GM12891 (cell line): ENCODE data around the gene FCN1.

Experiments
- DNase-seq: peaks from one replicate; pipeline ENCODE4 v3.0.0; 2011; ENCODE audit warnings: low spot score; ENCODE audit not compliant: insufficient read length
- FAIRE-seq: peaks from 2 replicates; lab custom pipeline; 2011; peaks lifted over from hg19 to GRCh38; lab: Jason Lieb, UNC
- PAX5 ChIP-seq: IDR thresholded peaks from 2 replicates; pipeline ENCODE4 v1.6.1; 2011; ENCODE audit warnings: low read length, moderate library complexity, mild to moderate bottlenecking; ENCODE audit not compliant: insufficient read depth, severe bottlenecking
- POLR2A ChIP-seq: IDR thresholded peaks from 2 replicates; pipeline ENCODE4 v1.6.1; 2011; ENCODE audit warnings: low read depth, low read length, control low read depth
- POLR2AphosphoS5 ChIP-seq: IDR thresholded peaks from 2 replicates; pipeline ENCODE4 v1.6.1; 2011; ENCODE audit warnings: low read depth, low read length, control low read depth
- POU2F2 ChIP-seq: IDR thresholded peaks from 2 replicates; pipeline ENCODE4 v1.6.1; 2011; ENCODE audit warnings: low read depth, mild to moderate bottlenecking, control low read depth, low read length, moderate library complexity
- SPI1 ChIP-seq: IDR thresholded peaks from 2 replicates; pipeline ENCODE4 v1.6.1; 2011; ENCODE audit warnings: low read depth, low read length, control low read depth
- TAF1 ChIP-seq: IDR thresholded peaks from 2 replicates; pipeline ENCODE4 v1.6.1; 2011; ENCODE audit warnings: low read depth, low read length, control low read depth

The FCN1 gene

DNA sequence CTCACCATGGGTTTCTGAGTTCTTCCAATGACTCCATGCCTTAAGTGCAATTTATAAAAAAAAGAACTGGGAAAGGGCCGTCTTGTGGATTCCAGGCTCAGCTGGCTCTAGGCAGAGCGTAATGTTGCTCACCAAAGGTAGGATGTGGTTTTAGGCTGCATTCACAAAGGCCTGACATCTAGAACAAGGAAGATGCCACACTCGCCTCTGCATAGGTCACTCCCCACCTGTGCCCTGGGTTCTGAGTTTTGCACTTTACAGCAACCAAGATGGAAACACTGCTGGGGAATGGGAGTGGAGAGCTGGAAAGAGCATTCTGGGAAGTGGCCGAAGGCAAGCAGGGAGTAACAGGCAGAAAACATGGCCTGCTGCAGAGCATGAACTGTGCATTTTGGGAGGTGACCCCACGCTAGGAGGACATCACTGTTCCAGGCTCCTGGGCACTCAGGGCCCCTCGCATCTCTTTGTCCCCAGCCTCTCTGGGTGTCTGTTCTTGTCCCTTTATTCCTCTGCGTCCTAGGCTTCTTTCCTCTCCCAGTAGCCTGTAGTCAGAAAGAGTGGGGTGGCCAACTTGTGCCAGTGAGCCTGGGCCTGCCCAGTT lies 24.8 kb downstream of the FCN1 start:
- DNase-seq (no peak), FAIRE-seq (no peak)
- no peak for TF ChIP-seq POU2F2
- TF ChIP-seq PAX5, result no peak
- TF ChIP-seq POLR2AphosphoS5, result no peak
- no peak for TF ChIP-seq SPI1
- TF ChIP-seq TAF1, result no peak
- TF ChIP-seq POLR2A, result no peak

GRCh38 chr9:134892221-134892620 lies 25.5 kb downstream of the FCN1 start:
- no peak for DNase-seq
- FAIRE-seq, result no peak
- no peak for TF ChIP-seq PAX5
- TF ChIP-seq TAF1, result no peak
- no peak for TF ChIP-seq POLR2AphosphoS5
- TF ChIP-seq POLR2A, result no peak
- no peak for TF ChIP-seq SPI1
- TF ChIP-seq POU2F2, result no peak

DNA sequence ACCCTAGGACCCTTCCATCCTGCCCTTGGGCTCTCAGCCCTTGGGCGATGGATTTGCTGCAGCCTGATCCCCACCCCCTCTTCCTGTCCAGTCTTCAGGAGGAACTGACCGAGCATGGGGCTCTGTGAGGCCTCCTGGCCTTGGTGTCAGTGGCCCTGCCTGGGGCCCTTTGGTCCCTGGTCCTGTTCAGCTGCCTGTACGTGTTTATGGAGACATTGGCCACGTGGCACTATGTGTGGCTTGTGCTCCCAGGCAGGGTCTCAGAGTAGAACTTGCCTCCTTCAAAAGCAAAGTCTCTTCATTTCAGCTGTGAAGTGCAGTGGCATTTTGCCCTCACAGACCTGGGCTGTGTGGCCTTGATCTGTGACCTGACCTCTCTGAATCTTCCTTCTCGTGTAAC lies 26.0 kb downstream of the FCN1 start:
- no peak for DNase-seq
- TF ChIP-seq POLR2A (no peak), SPI1 (no peak), POLR2AphosphoS5 (no peak), PAX5 (no peak), POU2F2 (no peak), TAF1 (no peak)
- FAIRE-seq, result no peak

GRCh38 chr9:134891053-134891452 lies 26.7 kb downstream of the FCN1 start:
- DNase-seq (no peak), FAIRE-seq (no peak)
- TF ChIP-seq POU2F2 (no peak), PAX5 (no peak), TAF1 (no peak)

DNA sequence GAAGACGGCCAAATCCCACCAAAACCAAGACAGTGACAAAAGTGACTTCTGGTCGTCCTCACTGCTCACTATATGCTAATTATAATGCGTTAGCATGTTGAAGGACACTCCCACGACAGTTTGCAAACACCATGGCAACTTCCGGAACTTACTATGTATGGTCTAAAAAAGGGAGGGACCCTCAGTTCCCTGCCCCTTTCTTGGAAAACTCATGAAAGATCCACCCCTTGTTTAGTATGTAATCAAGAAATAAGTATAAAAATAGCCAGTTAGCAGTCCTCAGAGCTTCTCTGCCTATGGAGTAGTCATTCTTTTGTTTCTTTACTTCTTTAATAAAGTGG lies 27.6 kb downstream of the FCN1 start:
- TF ChIP-seq PAX5 (no peak), SPI1 (no peak), POLR2AphosphoS5 (no peak), TAF1 (no peak), POLR2A (no peak), POU2F2 (no peak)
- FAIRE-seq (no peak), DNase-seq (no peak)

GRCh38 chr9:134889386-134890154 lies 28.1 kb downstream of the FCN1 start:
- no peak for DNase-seq
- TF ChIP-seq POLR2AphosphoS5 (no peak), PAX5 (no peak)
- peak; percentile 69 for FAIRE-seq

DNA sequence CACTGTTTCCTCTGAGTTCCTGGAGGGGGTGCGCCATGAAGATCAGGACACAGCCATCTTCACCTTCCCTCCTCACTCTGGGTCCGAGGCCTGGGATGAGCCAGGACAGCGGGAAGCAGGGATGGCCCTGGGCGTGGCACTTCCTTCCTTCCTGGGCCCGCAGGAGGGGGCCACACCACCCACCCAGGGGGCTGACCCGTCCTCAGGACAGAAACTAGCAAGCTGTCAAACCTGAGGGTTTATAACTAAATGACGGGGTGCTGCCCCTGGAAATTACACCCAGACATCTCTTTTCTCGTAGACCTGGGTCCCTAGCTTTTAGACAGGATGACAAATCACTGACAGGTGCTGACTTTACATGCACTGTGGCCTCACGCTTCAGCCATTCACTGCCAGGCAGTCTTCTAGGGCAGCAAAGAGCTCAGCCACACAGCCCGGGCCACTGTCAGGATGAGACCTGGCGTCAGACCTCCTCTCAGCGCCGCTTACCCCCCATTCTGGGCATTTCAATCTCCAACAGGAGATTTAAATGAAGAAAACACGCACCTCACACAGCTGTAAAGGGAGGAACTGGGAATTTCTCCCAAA lies 29.0 kb downstream of the FCN1 start:
- TF ChIP-seq POU2F2 (no peak), POLR2A (no peak), TAF1 (no peak), PAX5 (no peak), SPI1 (no peak), POLR2AphosphoS5 (no peak)
- DNase-seq (no peak), FAIRE-seq (peak; percentile 41)

- FAIRE-seq, result peak; percentile 38
- no peak for DNase-seq
- TF ChIP-seq TAF1 (no peak), PAX5 (no peak), POLR2AphosphoS5 (no peak)
These were observed 29.8 kb downstream of the FCN1 start for GRCh38 chr9:134887686-134888602.

DNA sequence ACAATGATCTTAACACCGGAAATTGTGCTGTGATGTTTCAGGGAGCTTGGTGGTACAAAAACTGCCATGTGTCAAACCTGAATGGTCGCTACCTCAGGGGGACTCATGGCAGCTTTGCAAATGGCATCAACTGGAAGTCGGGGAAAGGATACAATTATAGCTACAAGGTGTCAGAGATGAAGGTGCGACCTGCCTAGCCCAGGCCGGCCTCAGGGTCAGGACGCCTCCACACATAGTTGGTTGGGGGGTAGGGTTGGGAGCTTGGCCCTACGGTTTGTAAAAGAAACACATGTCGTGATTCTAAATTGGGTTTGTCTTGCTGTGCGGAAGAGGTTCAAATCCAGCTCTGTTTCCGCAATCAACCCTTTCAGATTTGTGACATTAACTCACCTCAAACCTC lies 30.5 kb downstream of the FCN1 start:
- TF ChIP-seq PAX5, result no peak
- no peak for TF ChIP-seq SPI1
- TF ChIP-seq POU2F2, result no peak
- TF ChIP-seq TAF1, result no peak
- no peak for TF ChIP-seq POLR2A
- no peak for TF ChIP-seq POLR2AphosphoS5
- FAIRE-seq, result no peak
- no peak for DNase-seq
